Trophoblast cell (in vitro differentiated cells and primary cell): ENCODE data around the gene RNASE8.

Source experiments
- DNase-seq, 2 donors: peaks; one replicate each; pipeline ENCODE4 v3.0.0-alpha.2; 2016
- H2AFZ ChIP-seq: 2 replicates; pipeline ENCODE4 v1.6.1; 2013; ENCODE audit warnings: low read length, moderate library complexity, mild to moderate bottlenecking; ENCODE audit not compliant: insufficient read depth, poor library complexity
- H2AK5ac ChIP-seq: 2 replicates; pipeline ENCODE4 v1.6.1; 2013; ENCODE audit warnings: mild to moderate bottlenecking, low read length
- H2BK120ac ChIP-seq: 2 replicates; pipeline ENCODE4 v1.6.1; 2013; ENCODE audit warnings: low read length, mild to moderate bottlenecking, moderate library complexity; ENCODE audit not compliant: insufficient read depth, poor library complexity
- H2BK12ac ChIP-seq: 2 replicates; pipeline ENCODE4 v1.6.1; 2013; ENCODE audit warnings: mild to moderate bottlenecking, low read length, moderate library complexity
- H2BK5ac ChIP-seq: 2 replicates; pipeline ENCODE4 v1.6.1; 2013; ENCODE audit warnings: low read length, low read depth, moderate library complexity, mild to moderate bottlenecking; ENCODE audit not compliant: poor library complexity
- H3K14ac ChIP-seq: 2 replicates; pipeline ENCODE4 v1.6.1; 2013; ENCODE audit warnings: mild to moderate bottlenecking, low read length
- H3K18ac ChIP-seq: 2 replicates; pipeline ENCODE4 v1.6.1; 2013; ENCODE audit warnings: mild to moderate bottlenecking, low read length
- H3K23ac ChIP-seq: 2 replicates; pipeline ENCODE4 v1.6.1; 2013; ENCODE audit warnings: low read length
- H3K27ac ChIP-seq: 2 replicates; pipeline ENCODE4 v1.5.1; 2013; ENCODE audit warnings: low read depth, mild to moderate bottlenecking, inconsistent platforms, low read length, moderate library complexity
- H3K27me3 ChIP-seq: 2 replicates; pipeline ENCODE4 v1.6.1; 2013; ENCODE audit warnings: inconsistent platforms, mild to moderate bottlenecking, low read length, moderate library complexity; ENCODE audit not compliant: insufficient read depth
- H3K36me3 ChIP-seq, 2 experiments: 1 replicate in 1 of 2; 2 replicates in 1 of 2; pipeline ENCODE4 v1.6.1; 2013; ENCODE audit warnings: low read length in 2 of 2, mild to moderate bottlenecking in 2 of 2, moderate library complexity in 1 of 2; ENCODE audit not compliant: insufficient read depth in 2 of 2, control insufficient read depth in 1 of 2
- H3K4ac ChIP-seq: 2 replicates; pipeline ENCODE4 v1.6.1; 2013; ENCODE audit warnings: low read depth, mild to moderate bottlenecking, low read length, moderate library complexity
- H3K4me1 ChIP-seq, 2 experiments: 1 replicate in 1 of 2; 2 replicates in 1 of 2; pipeline ENCODE4 v1.6.1; 2013; ENCODE audit warnings: low read length in 2 of 2, mild to moderate bottlenecking in 2 of 2, moderate library complexity in 1 of 2; ENCODE audit not compliant: insufficient read depth in 2 of 2, control insufficient read depth in 1 of 2
- H3K4me2 ChIP-seq: 2 replicates; pipeline ENCODE4 v1.6.1; 2013; ENCODE audit warnings: inconsistent platforms, mild to moderate bottlenecking, low read length, moderate library complexity
- H3K4me3 ChIP-seq: 2 replicates; pipeline ENCODE4 v1.5.1; 2013; ENCODE audit warnings: mild to moderate bottlenecking, low read depth, low read length, inconsistent platforms
- H3K79me1 ChIP-seq: one replicate; pipeline ENCODE4 v1.6.1; 2013; ENCODE audit warnings: low read length
- H3K79me2 ChIP-seq: 2 replicates; pipeline ENCODE4 v1.6.1; 2013; ENCODE audit warnings: low read length, mild to moderate bottlenecking; ENCODE audit not compliant: control insufficient read depth, insufficient read depth, poor library complexity
- H3K9ac ChIP-seq: 2 replicates; pipeline ENCODE4 v1.6.1; 2013; ENCODE audit warnings: mild to moderate bottlenecking, low read length
- H3K9me3 ChIP-seq: 2 replicates; pipeline ENCODE4 v1.6.1; 2013; ENCODE audit warnings: low read depth, mild to moderate bottlenecking, control low read depth, inconsistent platforms, low read length; ENCODE audit not compliant: insufficient read depth
- H4K12ac ChIP-seq: 2 replicates; pipeline ENCODE4 v1.6.1; 2013; ENCODE audit warnings: low read depth, mild to moderate bottlenecking, low read length, moderate library complexity
- H4K8ac ChIP-seq: 2 replicates; pipeline ENCODE4 v1.6.1; 2013; ENCODE audit warnings: low read depth, mild to moderate bottlenecking, low read length, moderate library complexity
- H4K91ac ChIP-seq: one replicate; pipeline ENCODE4 v1.6.1; 2013; ENCODE audit warnings: low read depth, mild to moderate bottlenecking, low read length, moderate library complexity
- WGBS: extraction: QIAGEN DNeasy Blood & Tissue Kit; methylation state at CpG from one replicate; pipeline ENCODE4 v1.1.7; 2013; ENCODE audit warnings: missing lambda C conversion rate; ENCODE audit not compliant: insufficient read length, insufficient coverage; ENCODE audit errors: extremely low coverage; 5-methylcytosine and 5-hydroxymethylcytosine counted together

The RNASE8 gene

GRCh38 chr14:21026274-21026987 lies 31.2 kb upstream of the RNASE8 start:
- H3K18ac ChIP-seq = no peak overlapping the region
- no peak overlapping the region for H3K4me2 ChIP-seq
- no peak overlapping the region for H3K14ac ChIP-seq
- no peak overlapping the region for H4K12ac ChIP-seq
- no peak overlapping the region for H4K8ac ChIP-seq
- H3K79me1 ChIP-seq = peaks cover 9% of the 10 kb centered on the region
- no peaks in the 10 kb centered on the region for H3K27me3 ChIP-seq
- no peak overlapping the region for H2BK12ac ChIP-seq
- no peak overlapping the region for H3K4me3 ChIP-seq
- no peak overlapping the region for H3K9ac ChIP-seq
- H3K23ac ChIP-seq = no peak overlapping the region
- peaks cover 24 to 25% of the 10 kb centered on the region in 2 experiments for H3K4me1 ChIP-seq
- H3K27ac ChIP-seq = no peak overlapping the region
- no peak overlapping the region for H3K4ac ChIP-seq
- H3K79me2 ChIP-seq = peaks cover 6% of the 10 kb centered on the region
- WGBS = no CpG with 5 or more reads among the region's 7 CpGs
- H2AK5ac ChIP-seq = no peak overlapping the region
- H3K36me3 ChIP-seq = no peaks in the 10 kb centered on the region
- H2BK120ac ChIP-seq = no peak overlapping the region
- H2AFZ ChIP-seq = peak overlapping the region; percentile 11
- no peak for DNase-seq
- peak overlapping the region; percentile 48 for H4K91ac ChIP-seq
- no peak overlapping the region for H2BK5ac ChIP-seq
- H3K9me3 ChIP-seq = no peaks in the 10 kb centered on the region

GRCh38 chr14:21026988-21027315 lies 30.7 kb upstream of the RNASE8 start:
- DNase-seq = no peak
- Histone ChIP-seq H4K12ac (no peak overlapping the region), H3K27me3 (no peaks in the 10 kb centered on the region), H4K8ac (no peak overlapping the region), H3K4me1 (peaks cover 23 to 24% of the 10 kb centered on the region in 2 experiments), H3K27ac (no peak overlapping the region), H3K4me3 (no peak overlapping the region), H3K36me3 (no peaks in the 10 kb centered on the region), H4K91ac (no peak overlapping the region), H3K4me2 (no peak overlapping the region), H3K79me2 (peaks cover 6% of the 10 kb centered on the region), H2AFZ (no peak overlapping the region), H3K9ac (no peak overlapping the region), H2BK5ac (no peak overlapping the region), H2BK12ac (no peak overlapping the region), H2AK5ac (no peak overlapping the region), H3K14ac (no peak overlapping the region), H3K18ac (no peak overlapping the region), H2BK120ac (no peak overlapping the region), H3K23ac (no peak overlapping the region), H3K9me3 (peaks cover 2% of the 10 kb centered on the region), H3K4ac (no peak overlapping the region), H3K79me1 (peaks cover 9% of the 10 kb centered on the region)
- no CpG with 5 or more reads among the region's 3 CpGs for WGBS

DNA sequence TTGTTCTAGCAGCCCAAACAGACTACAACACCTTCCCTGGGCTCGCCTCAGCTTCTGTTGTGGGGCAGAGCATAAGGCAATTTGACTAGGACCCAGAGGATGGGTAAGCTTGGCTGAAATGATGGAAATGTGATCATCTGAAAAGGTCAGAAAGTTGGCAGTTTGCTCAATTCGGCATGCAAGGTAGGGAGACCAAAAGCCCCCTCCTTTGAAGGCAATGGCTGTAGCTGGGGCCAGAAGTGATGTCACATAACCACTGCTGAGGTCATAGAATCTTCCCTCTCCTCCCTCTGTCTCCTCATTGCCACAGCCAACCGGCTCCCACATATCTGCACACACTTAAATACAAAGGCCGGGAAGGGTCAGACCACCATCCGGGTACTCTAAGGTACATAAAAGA lies 27.7 kb upstream of the RNASE8 start, which contains the start of gene TPPP2:
TPPP2 (plus strand) TSS at position 301 of the 400 bp plus-strand sequence. CDS start 365 bp downstream, outside the sequence.
- Histone ChIP-seq H3K18ac (no peak within 1 kb of the TSS), H3K9ac (no peak within 1 kb of the TSS), H2AK5ac (no peak within 1 kb of the TSS), H3K79me2 (peaks cover 2% of the 10 kb centered on the region), H2BK120ac (no peak within 1 kb of the TSS), H3K27me3 (no peaks in the 10 kb centered on the region), H4K8ac (no peak within 1 kb of the TSS), H2BK5ac (no peak within 1 kb of the TSS), H3K9me3 (peaks cover 2% of the 10 kb centered on the region), H2BK12ac (no peak within 1 kb of the TSS), H3K14ac (no peak within 1 kb of the TSS), H3K4me2 (no peak within 1 kb of the TSS), H4K91ac (no peak within 1 kb of the TSS), H3K23ac (no peak within 1 kb of the TSS), H4K12ac (no peak within 1 kb of the TSS), H2AFZ (no peak within 1 kb of the TSS), H3K4ac (no peak within 1 kb of the TSS), H3K4me1 (peaks cover 16 to 17% of the 10 kb centered on the region in 2 experiments), H3K4me3 (no peak within 1 kb of the TSS), H3K79me1 (peaks cover 5% of the 10 kb centered on the region), H3K36me3 (no peaks in the 10 kb centered on the region), H3K27ac (no peak within 1 kb of the TSS)
- DNase-seq = no peak
- no CpG with 5 or more reads among the region's 5 CpGs for WGBS

GRCh38 chr14:21030531-21030930 lies 27.1 kb upstream of the RNASE8 start:
- Histone ChIP-seq H3K4ac (no peak overlapping the region), H3K27ac (no peak overlapping the region), H3K4me2 (no peak overlapping the region), H2BK5ac (no peak overlapping the region), H2BK12ac (no peak overlapping the region), H3K36me3 (no peaks in the 10 kb centered on the region), H3K4me3 (no peak overlapping the region), H4K12ac (no peak overlapping the region), H3K27me3 (no peaks in the 10 kb centered on the region), H2AFZ (no peak overlapping the region), H3K14ac (no peak overlapping the region), H3K4me1 (peaks cover 13 to 14% of the 10 kb centered on the region in 2 experiments), H3K79me2 (no peaks in the 10 kb centered on the region), H3K18ac (no peak overlapping the region), H3K9me3 (peaks cover 2% of the 10 kb centered on the region), H4K8ac (no peak overlapping the region), H4K91ac (no peak overlapping the region), H3K23ac (no peak overlapping the region), H2AK5ac (no peak overlapping the region), H3K79me1 (peaks cover under 1% of the 10 kb centered on the region), H2BK120ac (no peak overlapping the region), H3K9ac (no peak overlapping the region)
- DNase-seq = no peak
- WGBS = no CpG with 5 or more reads among the region's 12 CpGs
